NK-92 (cell line): Measurements from ENCODE around the gene WDR81.

Source experiments
- DNase-seq: peaks from one replicate; lab custom pipeline; 2025; ENCODE audit not compliant: unreplicated experiment; lab: John Stamatoyannopoulos, UW

The WDR81 gene

DNA sequence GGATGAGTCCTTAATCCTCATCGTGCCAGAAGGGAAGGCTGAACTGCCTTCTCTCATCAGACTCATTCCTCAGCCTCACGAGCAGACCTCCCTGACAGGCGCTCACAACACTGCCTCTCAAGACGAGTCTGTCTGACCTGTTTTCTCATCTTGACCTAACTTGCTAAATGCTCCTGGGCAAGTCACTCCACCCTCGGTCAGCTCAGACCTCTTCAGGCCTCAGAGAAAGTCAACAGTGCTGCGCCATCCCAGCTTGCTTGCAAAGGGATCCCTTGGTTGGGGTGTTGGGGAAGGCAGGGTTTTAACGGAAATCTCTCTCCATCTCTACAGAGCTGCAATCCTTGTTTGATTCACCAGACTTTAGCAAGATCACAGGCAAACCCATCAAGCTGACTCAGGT lies 52.4 kb downstream of the WDR81 start:
- no peak for DNase-seq

DNA sequence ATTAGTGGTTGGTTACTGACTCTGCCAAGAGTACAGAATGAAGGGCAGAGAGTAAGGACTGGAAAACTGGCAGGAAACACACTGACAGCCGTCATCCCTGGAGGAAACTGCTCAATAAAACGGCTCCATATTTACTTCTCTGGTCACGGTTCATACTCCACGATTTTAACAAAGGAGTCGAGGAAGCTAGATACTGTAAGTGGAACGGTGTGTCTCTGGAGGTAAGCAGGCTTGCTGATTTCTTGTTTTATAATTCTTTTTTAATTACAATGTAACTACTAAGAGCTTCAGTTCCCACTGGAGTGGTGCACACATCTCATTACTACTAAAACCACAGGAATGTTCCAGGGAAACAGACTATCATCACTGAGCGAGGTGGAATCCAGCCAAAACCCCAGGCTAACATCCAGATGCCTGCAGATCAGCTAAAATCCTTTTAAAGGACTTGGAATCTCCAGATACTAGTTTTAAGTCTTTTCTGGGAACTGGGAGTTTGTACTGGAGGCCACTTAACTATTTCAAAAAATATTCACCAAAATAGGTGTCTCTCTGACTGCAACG lies 55.1 kb downstream of the WDR81 start:
- DNase-seq = no peak

DNA sequence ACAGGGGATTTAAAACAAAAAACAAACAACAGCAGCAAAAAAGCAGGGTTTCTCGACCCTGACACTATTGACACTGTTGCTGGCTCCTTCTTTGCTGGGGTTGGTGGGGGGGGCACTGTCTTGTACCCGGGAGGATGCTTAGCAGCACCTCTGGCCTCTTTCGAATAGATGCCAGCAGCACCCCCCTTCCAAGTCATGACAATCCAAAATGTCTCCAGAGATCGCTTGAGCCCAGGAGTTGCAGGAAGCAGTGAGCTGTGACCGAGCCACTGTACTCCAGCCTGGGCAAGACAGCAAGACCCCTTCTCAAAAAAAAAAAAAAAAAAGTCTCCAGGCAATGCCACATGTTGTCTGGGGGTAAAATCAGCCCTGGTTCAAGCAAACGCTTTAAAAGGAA lies 57.7 kb downstream of the WDR81 start:
- DNase-seq = no peak

DNA sequence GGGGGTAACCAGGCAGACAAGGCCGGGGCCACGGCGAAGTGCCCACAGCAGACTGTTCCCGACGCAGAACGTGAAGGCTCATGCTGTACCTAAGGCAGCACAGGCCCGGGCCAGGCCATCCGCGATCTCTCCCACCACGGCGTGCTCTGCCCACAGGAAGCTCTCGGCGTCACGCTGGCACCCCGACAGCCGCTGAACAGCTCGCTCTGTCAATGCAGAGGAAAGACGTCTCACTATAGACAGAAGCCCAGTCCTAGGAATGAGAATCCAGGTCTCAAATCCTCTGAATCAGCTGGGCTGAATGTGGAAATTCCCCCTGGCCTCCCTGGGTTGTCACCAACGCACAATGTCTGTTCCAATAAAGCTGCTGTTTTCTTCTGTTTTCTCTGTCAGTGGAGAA lies 58.8 kb downstream of the WDR81 start:
- no peak for DNase-seq

DNA sequence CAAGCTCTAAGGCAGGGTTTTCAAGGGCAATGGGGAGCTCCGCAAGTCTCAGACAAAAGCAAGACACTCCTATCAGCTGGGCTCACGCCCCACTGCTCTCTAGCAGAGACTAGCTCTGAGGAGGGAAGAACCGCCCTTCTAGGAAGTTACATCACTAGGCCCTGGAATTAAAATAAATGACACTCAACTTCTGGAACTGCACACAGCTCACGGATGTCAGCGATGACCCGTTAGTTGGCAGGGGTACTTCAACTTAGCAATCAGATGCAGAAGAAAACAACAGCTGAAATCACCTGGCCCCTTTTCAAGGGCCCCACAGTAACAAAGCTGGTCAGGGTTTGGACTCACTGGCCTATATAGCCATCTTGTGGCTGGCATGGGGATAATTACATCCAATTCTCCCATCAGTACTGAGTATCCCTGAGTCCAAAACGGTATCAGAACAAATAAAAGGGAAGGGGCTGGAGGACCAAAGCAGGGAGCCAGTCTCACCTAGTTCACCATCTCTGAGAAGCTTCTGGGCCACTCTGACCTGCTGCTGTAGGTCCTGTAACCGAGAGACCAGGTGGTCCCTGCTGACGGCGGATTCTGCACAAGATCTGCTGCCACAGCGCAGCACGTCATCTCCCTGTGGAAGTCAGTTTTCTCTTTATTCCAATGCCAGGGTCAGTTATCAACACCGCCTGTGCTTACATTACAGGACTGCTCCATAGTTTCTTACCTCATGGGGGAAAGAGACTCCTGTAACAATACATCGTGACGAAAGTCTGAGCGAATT lies 59.5 kb downstream of the WDR81 start:
- no peak for DNase-seq

DNA sequence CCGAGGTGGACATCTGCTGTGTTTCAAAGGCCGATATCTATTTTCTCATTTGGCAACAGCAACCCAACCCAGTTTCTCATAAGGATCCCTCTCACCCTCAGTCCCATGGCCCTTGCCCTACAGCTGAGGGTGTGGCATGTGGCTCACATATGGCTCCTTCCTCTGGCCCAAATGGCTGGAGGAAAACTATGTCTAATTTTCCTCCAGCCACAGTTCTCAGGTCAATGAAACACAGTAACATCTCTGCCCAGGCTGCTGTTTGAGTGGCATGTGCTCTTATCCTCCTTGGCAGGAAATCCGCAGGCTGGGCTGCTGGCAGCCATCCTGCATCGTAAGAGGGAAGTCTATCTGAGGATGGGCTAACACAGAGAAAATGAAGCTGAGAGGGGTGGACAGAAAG lies 61.4 kb downstream of the WDR81 start:
- DNase-seq = no peak

DNA sequence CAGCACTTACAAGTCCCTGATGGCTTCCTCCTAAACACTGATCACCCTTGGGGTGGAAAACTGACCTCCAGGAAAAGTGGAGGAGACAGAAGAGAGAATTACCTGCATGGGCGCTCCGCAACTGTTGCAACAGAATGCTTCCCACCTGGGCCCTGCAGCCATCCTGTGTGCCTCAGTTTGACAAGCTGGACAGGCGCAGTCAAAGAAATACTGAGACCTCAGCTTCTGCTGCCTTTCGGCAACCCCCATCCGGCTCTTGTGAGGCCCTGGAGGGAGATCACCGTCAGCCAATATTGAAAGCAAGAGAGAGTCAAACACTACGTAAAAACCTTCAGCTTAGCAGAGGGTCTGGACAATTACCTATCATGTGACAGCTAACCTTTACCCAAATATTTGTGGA lies 62.2 kb downstream of the WDR81 start:
- no peak for DNase-seq

DNA sequence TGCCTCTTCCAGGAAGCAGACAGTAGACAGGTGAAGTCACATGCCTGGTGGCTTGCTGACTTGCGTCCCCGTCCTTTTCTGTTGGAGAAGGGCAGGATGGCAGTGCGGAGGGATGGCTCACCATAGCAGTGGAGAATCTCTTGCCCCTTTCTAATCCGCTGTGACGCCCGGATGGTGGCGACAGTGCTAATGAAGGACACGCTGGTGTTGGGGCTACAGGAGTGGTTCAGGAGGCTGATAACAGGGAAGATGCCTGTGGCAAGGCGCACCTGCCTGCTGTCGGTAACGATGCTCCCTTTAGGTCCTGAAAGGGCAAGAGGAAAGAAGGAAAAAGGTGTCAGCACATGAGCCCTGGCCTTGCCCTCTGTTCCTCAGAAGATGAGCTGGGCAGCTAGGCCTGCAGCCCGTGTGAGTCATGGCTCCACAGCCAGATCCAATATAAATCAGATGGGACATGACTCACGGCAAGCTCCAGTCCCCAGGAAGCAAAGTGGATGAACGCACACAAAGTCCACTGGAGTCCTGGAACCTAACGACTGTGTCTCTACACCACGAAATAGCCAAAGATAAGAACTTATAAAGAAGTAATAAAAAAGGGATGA lies 62.9 kb downstream of the WDR81 start:
- no peak for DNase-seq
